SKM-1 (cell line): ENCODE results near the gene DOK5.

Experiments
- DNase-seq: peaks from one replicate; lab custom pipeline; 2025; ENCODE audit not compliant: unreplicated experiment; lab: John Stamatoyannopoulos, UW

DOK5 gene

GRCh38 chr20:54557806-54558590 is 82.6 kb downstream of the DOK5 start:
- DNase-seq, result no peak

GRCh38 chr20:54559890-54560289 is 84.5 kb downstream of the DOK5 start:
- DNase-seq, result no peak

GRCh38 chr20:54560357-54560756 is 85.0 kb downstream of the DOK5 start:
- DNase-seq, result no peak

- no peak for DNase-seq
These were observed 89.9 kb downstream of the DOK5 start for GRCh38 chr20:54565255-54565654.

- no peak for DNase-seq
These were observed 90.8 kb downstream of the DOK5 start for GRCh38 chr20:54566031-54566688.

GRCh38 chr20:54570561-54570960 is 95.2 kb downstream of the DOK5 start:
- no peak for DNase-seq

GRCh38 chr20:54572665-54573435 is 97.5 kb downstream of the DOK5 start:
- no peak for DNase-seq

- no peak for DNase-seq
These were observed 98.4 kb downstream of the DOK5 start for GRCh38 chr20:54573838-54574237.

GRCh38 chr20:54576518-54576917 is 101.1 kb downstream of the DOK5 start:
- no peak for DNase-seq

GRCh38 chr20:54577637-54578036 is 102.2 kb downstream of the DOK5 start:
- no peak for DNase-seq

- no peak for DNase-seq
These were observed 109.8 kb downstream of the DOK5 start for GRCh38 chr20:54585217-54585616.

- DNase-seq, result no peak
These were observed 112.0 kb downstream of the DOK5 start for GRCh38 chr20:54587408-54587807.

GRCh38 chr20:54589402-54590030 is 114.1 kb downstream of the DOK5 start:
- no peak for DNase-seq

- DNase-seq, result no peak
These were observed 115.5 kb downstream of the DOK5 start for GRCh38 chr20:54590856-54591255.

- no peak for DNase-seq
These were observed 121.3 kb downstream of the DOK5 start for GRCh38 chr20:54596651-54597050.

- no peak for DNase-seq
These were observed 123.0 kb downstream of the DOK5 start for GRCh38 chr20:54598352-54598751.

GRCh38 chr20:54600634-54601033 is 125.2 kb downstream of the DOK5 start:
- no peak for DNase-seq

- no peak for DNase-seq
These were observed 126.6 kb downstream of the DOK5 start for GRCh38 chr20:54601831-54602515.

GRCh38 chr20:54605319-54605718 is 129.9 kb downstream of the DOK5 start:
- no peak for DNase-seq

- peak; percentile 36 for DNase-seq
These were observed 131.0 kb downstream of the DOK5 start for GRCh38 chr20:54606380-54606779.
